Measurements from ENCODE around the gene THAP9.
"Not testable (repeated sequence)": the region's sequence is repeated elsewhere in the genome, so short reads cannot be mapped to it uniquely, and the experiment has no call there.

THAP9 gene, protein sequence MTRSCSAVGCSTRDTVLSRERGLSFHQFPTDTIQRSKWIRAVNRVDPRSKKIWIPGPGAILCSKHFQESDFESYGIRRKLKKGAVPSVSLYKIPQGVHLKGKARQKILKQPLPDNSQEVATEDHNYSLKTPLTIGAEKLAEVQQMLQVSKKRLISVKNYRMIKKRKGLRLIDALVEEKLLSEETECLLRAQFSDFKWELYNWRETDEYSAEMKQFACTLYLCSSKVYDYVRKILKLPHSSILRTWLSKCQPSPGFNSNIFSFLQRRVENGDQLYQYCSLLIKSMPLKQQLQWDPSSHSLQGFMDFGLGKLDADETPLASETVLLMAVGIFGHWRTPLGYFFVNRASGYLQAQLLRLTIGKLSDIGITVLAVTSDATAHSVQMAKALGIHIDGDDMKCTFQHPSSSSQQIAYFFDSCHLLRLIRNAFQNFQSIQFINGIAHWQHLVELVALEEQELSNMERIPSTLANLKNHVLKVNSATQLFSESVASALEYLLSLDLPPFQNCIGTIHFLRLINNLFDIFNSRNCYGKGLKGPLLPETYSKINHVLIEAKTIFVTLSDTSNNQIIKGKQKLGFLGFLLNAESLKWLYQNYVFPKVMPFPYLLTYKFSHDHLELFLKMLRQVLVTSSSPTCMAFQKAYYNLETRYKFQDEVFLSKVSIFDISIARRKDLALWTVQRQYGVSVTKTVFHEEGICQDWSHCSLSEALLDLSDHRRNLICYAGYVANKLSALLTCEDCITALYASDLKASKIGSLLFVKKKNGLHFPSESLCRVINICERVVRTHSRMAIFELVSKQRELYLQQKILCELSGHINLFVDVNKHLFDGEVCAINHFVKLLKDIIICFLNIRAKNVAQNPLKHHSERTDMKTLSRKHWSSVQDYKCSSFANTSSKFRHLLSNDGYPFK

DNA sequence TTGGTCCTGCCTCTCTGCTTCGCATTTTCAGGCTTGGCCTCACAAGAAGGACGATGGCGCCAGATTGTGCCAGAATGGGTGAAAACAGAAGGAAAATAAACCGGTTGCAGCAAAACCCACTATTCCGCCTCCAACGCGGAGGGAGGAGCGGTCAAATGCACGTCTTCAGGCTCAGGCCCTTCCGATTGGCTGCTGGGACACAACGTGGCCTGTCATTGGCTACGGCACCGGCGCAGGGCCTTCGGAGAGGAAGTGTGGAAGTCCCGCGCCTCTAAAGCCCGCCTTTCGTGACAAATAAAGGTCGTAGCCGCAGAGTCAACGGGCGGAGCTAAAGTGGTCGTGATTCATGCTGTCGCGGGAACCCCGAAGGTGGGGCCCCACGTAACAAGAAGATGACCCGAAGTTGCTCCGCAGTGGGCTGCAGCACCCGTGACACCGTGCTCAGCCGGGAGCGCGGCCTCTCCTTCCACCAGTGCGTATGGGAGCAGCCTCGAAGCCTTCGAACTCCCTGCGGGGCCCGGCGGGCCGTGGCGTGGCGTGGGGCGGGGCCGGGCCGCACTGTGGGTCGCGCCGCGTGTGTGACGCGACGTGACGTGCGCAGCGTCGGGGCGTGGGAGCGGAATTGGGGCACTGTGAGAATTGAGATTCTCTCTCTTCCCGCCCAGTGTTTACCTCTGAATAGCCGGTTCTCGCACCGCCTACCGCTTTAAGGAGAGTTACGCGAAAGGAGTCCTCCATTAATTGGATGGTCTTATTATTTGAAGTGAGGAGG is at the start of gene THAP9:
Gene THAP9, plus strand, starts transcription at position 325 of the 772 bp plus-strand sequence. Its CDS starts 68 bp downstream, at position 393.
- peak; percentile 97 for DNase-seq

DNA sequence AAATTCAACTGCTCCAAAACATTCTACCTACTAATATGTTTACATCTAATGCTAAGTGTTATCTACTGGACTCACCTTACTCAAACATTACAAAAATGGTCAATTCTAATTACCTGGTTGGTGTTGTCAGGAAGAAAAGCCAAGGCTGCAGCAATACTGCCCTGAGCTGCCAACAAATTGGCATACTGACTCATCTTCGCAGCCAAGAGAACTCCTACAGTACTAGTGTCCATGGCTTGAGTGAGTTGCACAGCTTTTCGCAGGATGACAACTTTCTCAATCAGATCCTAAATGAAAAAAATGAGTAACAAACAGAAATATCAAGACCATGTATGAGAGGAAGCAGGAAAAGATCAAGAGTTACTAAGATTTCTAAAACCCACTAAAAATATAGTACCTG is 49.2 kb upstream of the THAP9 start:
- no peak for DNase-seq

DNA sequence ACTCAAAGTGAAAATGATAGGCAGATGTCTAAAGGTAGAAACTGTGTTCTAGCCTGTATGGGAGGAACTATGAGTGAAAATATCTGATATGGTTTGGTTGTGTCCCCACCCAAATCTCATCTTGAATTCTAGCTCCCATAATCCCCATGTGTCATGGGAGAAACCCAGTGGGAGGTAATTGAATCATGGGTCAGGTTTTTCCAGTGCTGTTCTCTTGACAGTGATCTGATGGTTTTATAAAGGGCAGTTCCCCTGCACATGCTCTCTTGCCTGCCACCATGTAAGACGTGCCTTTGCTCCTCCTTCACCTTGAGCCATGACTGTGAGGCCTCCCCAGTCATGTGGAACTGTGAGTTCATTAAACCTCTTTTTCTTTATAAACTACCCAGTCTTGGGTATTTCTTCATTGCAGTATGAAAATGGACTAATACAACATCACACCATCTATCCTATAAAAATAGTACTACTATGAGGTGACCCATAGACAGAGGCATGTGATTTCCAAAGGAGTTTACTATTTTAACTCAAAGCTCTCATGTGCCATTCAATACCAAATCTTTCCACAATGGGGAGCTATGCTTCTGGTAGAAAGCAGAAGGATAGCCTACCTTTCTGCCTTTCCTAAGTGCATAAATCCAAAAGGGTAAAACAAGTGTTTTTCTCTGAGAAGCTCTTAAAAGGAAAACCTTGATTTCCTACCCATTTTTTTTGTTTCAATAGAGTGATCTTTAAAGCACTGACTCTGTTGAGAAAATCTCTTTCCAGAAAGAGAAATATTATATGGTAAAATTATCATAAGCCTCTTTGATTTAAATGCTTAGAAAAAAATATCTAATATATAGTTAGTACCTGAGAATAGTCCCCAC is 48.4 kb upstream of the THAP9 start:
- DNase-seq, result no peak

DNA sequence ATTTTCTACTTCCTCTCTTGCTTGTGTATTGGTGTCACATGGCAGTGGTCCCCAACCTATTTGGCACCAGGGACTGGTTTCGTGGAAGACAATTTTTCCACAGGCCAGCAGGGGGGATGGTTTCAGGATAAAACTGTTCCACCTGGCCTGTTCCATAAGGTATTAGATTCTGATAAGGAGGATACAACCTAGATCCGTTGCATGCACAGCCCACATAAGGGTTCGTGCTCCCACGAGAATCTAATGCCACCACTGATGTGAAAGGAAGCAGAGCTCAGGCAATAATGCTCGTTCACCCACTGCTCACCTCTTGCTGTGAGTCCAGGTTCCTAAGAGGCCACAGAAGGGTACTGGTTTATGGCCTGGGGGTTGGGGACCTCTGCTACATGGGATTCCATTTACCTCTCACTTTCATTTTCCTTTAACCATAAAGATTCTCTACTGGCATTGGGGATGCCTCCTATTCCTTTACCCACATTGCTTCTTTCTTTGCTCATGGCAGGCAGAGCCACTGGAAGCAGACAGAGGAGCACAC is 47.7 kb upstream of the THAP9 start:
- no peak for DNase-seq

DNA sequence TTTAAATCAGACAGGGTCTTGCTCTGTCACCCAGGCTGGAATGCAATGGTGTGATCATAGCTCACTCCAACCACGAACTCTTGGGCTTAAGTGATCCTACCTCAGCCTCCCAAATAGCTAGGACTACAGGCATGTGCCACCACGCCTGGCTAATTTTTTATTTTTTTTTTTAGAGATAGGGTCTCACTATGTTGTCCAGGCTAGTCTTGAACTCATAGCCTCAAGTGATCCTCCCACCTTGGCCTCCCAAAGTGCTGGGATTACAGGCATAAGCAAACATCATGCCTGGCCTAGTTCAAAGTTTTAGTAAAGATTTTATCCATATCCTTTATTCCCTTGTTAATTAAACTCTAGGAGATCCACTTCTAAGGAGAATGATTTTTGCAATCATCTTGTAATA is 40.0 kb upstream of the THAP9 start:
- not testable (repeated sequence) for DNase-seq

DNA sequence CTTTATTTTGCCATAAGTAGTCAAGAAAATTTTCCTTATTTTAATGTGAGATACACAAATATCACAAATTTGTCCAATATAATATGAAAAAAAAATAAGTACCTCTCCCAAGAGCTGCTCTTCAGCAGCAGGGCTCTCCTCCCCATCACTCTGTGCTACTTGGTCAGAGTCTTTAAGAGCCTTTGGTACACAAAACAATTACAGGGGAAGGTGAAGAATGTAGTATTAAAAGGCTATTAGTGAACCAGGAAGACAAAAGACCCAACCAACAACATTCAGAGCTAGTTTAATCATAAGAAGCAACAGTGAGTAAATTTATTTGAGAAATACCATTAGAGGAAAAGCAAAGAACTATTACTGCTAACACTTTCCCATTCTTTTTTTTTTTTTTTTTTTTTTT is 39.0 kb upstream of the THAP9 start:
- no peak for DNase-seq

DNA sequence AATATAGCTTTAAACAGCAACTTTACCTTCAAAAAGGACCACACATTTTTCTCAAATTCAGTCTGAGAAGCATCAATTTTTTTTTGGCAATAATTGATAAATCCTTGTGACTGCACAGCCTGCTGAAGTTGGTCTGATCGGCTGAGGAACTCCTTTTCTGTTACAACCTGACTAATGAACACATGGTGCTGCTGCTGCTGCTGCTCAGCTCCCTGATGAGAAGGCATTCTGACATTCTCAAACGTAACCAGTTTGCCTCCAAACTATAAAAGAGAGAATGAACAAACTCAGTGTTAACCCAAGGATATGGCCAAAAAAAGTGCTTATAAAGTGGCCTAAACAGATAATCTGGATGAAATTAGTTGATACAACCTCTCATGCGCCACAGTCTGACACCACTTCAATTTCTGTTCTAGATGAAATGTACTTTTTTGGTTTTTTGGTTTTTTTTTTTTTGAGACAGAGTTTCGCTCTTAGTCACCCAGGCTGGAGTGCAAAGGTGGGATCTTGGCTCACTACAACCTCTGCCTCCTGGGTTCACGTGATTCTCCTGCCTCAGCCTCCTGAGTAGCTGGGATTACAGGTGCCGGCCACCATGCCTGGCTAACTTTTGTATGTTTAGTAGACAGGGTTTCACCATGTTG is 36.1 kb upstream of the THAP9 start:
- DNase-seq, result no peak

DNA sequence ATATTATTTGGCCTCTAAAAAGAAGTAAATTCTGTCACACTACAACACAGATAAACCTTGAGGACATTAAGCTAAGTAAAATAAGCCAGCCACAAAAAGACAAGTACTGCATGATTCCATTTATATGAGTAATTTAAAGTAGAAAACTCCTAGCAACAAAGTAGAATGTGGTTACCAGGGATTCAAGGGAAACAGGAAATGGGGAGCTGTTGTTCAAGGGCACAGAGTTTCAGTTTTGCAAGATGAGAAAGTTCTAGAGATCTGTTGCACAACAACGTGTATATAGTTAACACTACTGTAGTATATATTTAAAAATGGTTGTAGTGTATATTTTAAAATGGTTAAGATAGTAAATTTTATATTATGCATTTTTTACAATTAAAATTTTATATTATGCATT is 34.9 kb upstream of the THAP9 start:
- DNase-seq, result no peak

DNA sequence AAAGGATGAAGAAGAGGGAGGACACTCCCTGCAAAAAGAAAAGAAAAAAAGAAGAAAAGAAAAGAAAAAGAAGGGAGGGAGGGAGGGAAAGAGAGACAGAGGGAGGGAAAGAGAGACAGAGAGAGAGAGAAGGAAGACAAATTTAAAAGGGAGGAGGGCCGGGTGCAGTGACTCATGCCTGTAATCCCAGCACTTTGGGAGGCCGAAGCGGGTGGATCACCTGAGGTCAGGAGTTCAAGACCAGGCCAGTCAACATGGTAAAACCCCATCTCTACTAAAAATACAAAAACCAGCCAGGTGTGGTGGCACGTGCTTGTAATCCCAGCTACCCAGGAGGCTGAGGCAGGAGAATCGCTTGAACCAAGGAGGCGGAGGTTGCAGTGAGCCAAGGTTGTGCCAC is 34.5 kb upstream of the THAP9 start:
- not testable (repeated sequence) for DNase-seq

DNA sequence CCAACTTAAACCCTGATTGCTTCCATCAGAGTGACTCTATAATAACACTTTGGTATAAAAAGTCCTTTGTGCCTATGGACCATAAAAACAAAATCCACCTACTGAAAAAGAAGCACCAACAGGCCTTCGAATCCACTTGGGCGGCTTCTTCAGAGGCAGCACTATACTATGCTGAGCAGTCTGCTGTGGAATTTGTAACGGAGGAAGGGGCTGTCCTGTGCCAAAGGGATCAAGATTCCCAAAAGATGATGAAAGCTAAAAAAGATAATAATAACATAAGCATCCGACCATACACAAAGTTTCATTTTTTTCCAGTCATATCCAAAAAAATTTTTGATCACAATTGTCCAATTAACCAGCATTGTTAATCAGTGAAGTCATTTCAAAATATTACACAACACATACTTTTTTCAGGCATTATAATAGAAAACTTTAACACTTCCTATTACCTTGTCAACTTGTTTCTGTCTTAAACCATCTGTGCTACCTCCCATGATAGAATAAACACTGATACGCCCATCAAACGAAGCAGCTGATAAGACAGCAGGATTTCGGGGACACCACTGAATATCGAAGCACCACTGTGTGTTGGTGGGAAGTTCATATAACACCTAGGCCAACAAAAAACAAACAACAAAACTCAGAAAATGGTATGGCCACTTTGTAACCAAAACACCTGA is 33.7 kb upstream of the THAP9 start:
- DNase-seq, result no peak

DNA sequence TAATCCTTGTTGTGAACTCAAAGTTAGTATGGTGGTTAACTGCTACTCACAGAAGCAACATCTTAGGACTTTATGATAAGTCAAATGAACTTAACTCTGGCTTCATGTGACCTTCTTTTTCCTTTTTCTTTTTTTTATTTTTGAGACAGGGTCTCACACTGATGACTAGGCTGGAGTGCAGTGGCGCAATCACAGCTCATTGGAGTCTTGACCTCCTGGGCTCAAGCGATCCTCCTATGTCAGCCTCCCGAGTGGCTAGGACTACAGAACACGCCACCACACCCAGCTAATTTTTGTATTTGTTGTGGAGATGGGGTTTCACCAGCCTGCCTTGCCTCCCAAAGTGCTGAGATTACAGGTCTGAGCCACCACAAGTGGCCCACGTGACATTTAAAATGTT is 32.0 kb upstream of the THAP9 start:
- DNase-seq, result no peak

DNA sequence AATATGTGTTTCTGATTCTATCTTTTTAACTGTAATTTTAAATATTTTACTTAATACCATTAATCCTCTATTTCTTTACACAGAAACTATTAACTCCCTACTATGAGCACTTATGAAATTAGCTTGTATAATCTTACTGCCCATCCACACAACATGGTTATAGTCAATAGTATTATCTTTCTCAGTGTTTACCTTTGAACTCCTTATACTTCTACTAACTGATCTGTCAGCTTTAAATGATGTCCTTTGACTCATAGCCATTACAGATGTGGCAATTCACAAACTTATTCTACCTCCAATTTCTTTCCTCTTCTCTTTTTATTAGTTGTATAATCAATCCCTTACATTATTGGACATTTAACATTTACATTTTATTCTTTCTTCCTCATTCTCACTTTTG is 15.1 kb upstream of the THAP9 start:
- DNase-seq, result no peak

DNA sequence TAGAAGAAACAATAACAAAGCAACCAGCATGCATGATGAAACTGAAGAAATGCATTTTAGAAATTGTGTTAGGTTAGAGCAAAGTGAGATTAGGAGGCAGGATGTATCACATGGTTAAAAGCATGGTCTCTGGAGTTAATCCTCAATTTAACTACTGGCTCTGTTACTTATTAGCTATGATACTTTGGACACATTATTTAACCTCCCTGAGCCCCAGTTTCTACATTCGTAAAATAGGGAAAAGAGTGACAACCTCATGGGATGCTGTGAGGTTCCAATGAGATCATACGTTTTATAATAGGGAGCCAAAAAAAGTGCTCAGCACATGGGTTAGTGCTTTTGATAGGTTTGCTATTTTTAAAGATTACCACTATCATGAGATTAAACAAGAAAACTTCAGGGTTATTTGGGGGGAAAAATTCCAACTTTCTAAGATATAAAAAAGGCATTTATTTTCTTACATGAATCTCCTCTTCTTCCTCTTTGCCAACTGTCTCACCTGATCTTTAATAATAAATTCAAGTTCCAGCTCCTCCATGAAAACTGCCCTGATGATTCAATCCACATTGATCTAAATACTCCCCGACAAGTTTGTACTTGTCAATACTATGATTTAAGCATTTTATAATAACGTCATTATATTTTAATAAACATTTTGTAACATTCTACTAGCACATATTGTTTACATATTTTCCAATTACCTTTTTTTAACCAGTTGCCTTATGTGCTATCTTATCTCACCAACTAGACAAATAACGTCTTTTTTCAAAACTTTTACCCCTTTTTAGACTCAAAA is 14.2 kb upstream of the THAP9 start:
- no peak for DNase-seq

DNA sequence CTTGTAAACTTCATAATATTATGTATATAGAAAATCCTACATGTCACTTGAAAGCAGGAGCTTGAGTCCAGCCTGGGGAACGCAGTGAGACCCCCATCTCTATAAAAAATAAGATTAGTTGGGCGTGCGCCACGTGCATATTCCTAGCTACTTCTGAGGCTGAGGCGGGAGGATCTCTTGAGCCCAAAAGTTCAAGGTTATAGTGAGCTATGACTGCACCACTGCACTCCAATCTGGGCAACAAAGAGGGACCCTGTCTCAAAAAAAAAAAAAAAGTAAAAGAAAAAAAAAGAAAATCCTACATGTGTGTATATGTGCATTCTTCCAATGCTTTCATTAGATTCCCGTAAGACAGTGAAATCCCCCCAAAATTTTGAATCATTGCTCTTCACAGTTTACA is 11.2 kb upstream of the THAP9 start:
- DNase-seq, result no peak

DNA sequence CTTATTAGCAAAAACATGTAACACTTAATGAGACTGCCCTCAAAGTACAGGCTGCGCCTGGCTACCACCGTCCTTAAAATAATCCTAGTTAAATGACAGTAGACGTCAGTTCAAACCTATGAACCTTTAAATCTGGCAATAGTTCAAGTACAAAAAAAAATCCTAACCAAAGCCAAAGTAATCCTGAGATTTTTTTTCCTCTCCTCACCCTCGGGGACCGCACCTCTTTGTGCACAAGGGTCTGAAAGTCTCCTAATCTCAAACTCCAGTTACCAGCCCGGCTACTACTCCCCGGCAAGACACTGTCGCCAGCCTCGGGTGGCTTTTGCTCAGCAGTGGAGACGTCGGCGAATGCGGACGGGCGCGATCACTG is 10.0 kb upstream of the THAP9 start:
- no peak for DNase-seq

DNA sequence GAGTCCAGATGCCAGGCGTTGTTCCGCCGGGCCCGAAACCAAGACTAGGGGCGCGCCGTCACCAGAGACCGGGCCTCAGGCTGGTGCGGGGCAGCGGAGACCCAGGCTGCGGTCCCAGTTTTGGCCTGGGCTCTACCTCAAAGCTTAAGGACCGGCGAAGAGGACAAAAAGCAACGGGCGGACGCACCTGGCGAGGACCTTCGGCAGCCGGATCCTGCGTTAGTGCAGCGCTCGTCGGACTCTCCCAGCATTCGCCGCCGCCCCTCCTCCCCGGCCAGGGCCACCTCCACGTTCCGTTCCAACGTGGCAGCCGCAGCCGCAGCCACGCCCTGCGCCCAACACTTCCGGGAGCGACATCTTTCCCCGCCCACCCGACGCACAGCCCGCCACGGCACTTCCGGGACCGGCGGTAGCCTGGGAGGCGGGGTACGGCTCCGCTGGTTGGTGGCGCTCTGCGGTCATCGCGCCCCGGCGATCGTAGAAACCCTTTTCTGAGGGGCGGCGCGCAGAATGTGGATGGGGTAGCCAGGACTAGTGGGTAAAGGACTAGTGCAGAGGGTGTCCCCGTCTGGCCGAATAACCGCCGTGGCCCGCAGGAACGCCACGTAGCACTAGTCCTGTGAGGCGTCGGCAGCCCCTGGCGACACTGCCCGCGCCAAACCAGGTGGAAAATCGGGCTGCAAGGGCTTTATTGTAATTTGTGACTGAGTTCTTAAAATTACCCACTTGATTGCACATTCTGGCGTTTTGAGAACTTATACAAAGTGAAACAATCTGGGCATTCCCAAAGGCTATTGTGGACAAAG is 9.4 kb upstream of the THAP9 start, which contains the start of gene SEC31A:
Gene SEC31A, minus strand, starts transcription at position 253 of the 806 bp plus-strand sequence. CDS start 9,217 bp downstream, outside the sequence.
- peak; percentile 97 for DNase-seq

DNA sequence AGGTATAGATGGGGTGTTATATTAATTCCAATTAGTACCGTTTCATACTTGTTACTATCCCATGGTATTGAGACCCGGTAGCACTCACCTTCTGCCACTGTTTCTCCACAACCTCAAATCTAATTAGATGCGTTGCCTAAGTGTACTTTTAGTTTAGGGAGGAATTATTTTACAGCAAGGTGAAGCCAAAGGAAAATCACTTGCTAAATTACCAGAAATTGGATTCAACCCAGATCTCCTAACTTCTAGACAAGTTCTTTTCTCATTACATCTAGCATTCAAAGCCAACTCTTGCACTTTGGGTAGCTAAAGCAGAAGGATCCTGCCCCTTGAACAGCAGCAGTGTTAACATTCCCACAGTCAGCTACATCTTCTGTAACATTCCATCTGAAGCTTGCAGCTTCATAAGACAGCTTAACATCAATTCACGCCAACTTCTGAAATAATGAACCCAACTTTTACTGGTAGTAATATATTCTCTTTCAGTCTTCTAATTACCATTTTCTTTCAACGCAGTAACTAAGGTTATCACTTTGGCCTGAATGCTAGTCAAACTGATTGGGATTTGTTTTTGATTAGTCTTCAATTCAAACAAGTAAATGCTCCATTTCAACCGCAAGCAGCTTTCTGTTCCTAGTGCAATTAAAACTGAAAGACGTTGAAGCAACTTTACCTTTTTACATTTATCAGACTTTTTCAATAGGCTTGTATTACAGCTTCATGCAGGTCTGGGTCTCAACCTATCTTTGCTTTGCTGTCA is 8.6 kb upstream of the THAP9 start:
- DNase-seq, result no peak

DNA sequence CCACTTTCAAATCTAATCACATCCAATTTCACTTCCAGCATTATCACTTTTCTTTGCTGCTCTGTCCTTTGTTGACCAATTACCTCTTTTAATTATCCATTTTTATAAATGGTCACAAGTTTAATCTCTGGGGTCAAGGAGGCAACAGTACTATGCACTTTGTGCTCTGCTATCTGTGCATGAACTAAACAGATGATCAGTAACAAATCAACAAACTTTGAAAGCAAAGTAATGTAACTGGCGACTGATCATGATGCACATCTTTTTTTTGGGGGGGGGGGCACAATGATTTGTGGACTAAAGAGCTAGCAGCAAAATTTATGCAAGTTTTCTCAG is 8.1 kb upstream of the THAP9 start:
- no peak for DNase-seq
